GM21717 (cell line): ENCODE results near the gene MCTP1.

Source experiments
- ATAC-seq: cut with Tn5 transposase; IDR thresholded peaks from one replicate; pipeline ENCODE4 v1.9.1; 2021; ENCODE audit warnings: mild to moderate bottlenecking, moderate library complexity; ENCODE audit not compliant: unreplicated experiment

MCTP1 gene

GRCh38 chr5:95130941-95131340 lies 154.0 kb downstream of the MCTP1 start:
- ATAC-seq = no peak

GRCh38 chr5:95124731-95125130 lies 160.2 kb downstream of the MCTP1 start:
- no peak for ATAC-seq

GRCh38 chr5:95124101-95124500 lies 160.8 kb downstream of the MCTP1 start:
- ATAC-seq = no peak

GRCh38 chr5:95114902-95115301 lies 170.0 kb downstream of the MCTP1 start:
- ATAC-seq = no peak

GRCh38 chr5:95114305-95114704 lies 170.6 kb downstream of the MCTP1 start:
- ATAC-seq = no peak

- no peak for ATAC-seq
Observed at GRCh38 chr5:95113489-95113888, 171.4 kb downstream of the MCTP1 start.

GRCh38 chr5:95111141-95111540 lies 173.8 kb downstream of the MCTP1 start:
- no peak for ATAC-seq

GRCh38 chr5:95110118-95110517 lies 174.8 kb downstream of the MCTP1 start:
- ATAC-seq = no peak

GRCh38 chr5:95107138-95107537 lies 177.8 kb downstream of the MCTP1 start:
- no peak for ATAC-seq

GRCh38 chr5:95105638-95106037 lies 179.3 kb downstream of the MCTP1 start:
- no peak for ATAC-seq

GRCh38 chr5:95102687-95103086 lies 182.2 kb downstream of the MCTP1 start:
- peak; percentile 87 for ATAC-seq

GRCh38 chr5:95102080-95102479 lies 182.8 kb downstream of the MCTP1 start:
- peak; percentile 17 for ATAC-seq

GRCh38 chr5:95100551-95100950 lies 184.3 kb downstream of the MCTP1 start:
- ATAC-seq = no peak

GRCh38 chr5:95098012-95098411 lies 186.9 kb downstream of the MCTP1 start:
- ATAC-seq = no peak

GRCh38 chr5:95093211-95093610 lies 191.7 kb downstream of the MCTP1 start:
- ATAC-seq = no peak

GRCh38 chr5:95090774-95091173 lies 194.1 kb downstream of the MCTP1 start:
- ATAC-seq = no peak

GRCh38 chr5:95087816-95088317 lies 197.0 kb downstream of the MCTP1 start:
- peak; percentile 77 for ATAC-seq

- ATAC-seq = peak; percentile 25
Observed at GRCh38 chr5:95086927-95087815, 197.7 kb downstream of the MCTP1 start.

GRCh38 chr5:95084757-95085156 lies 200.1 kb downstream of the MCTP1 start:
- no peak for ATAC-seq

GRCh38 chr5:95083606-95084005 lies 201.3 kb downstream of the MCTP1 start:
- ATAC-seq = no peak

- ATAC-seq = no peak
Observed at GRCh38 chr5:95081982-95082381, 202.9 kb downstream of the MCTP1 start.

- peak; percentile 85 for ATAC-seq
Observed at GRCh38 chr5:95081500-95081960, 203.4 kb downstream of the MCTP1 start.
